Panc1 (cell line): ENCODE measurements around the gene C6orf89. TPM values are rescaled to one million over a fixed set of nuclear protein-coding genes. Genes with fewer than 3 reads are reported as not detected.

Experiments used
- ATAC-seq: fragments of 200-7000 bp; cut with Tn5 transposase; 2 replicates; pipeline ENCODE4 v1.9.1; 2020; ENCODE audit warnings: mild to moderate bottlenecking, moderate library complexity
- BruUV-seq: library from RNA; stranded (reverse); fragments of 400-500 nt; replicated peaks from 2 replicates; lab custom pipeline; 2021; lab: Mats Ljungman, UMichigan
- CTCF ChIA-PET: fragments of 300-600 bp; sonication (Branson Sonifier 250); formaldehyde crosslinking; loops from one replicate; lab custom pipeline; 2022; ENCODE audit warnings: antibody characterized with exemption; lab: Charles Lee
- POLR2A ChIA-PET: fragments of 300-600 bp; sonication (Branson Sonifier 250); formaldehyde crosslinking; loops from one replicate; lab custom pipeline; 2022; ENCODE audit warnings: antibody characterized with exemption; lab: Charles Lee
- DNase-seq: peaks from one replicate; pipeline ENCODE4 v3.0.0-alpha.2; 2010; ENCODE audit warnings: low read depth, low spot score
- H3K27ac ChIP-seq: 2 replicates; pipeline ENCODE4 v1.5.1; 2011; ENCODE audit warnings: mild to moderate bottlenecking, low read length, inconsistent platforms
- H3K27me3 ChIP-seq: fragments of 200-500 bp; sonication (Bioruptor generic); 2 replicates; pipeline ENCODE4 v1.6.0; 2014; ENCODE audit warnings: low read length, inconsistent platforms; ENCODE audit not compliant: control insufficient read depth, insufficient read depth
- H3K36me3 ChIP-seq: fragments of 200-500 bp; sonication (Bioruptor generic); 2 replicates; pipeline ENCODE4 v1.5.1; 2014; ENCODE audit warnings: inconsistent platforms, mild to moderate bottlenecking, low read length, moderate library complexity; ENCODE audit not compliant: control insufficient read depth, insufficient read depth
- H3K4me1 ChIP-seq: 2 replicates; pipeline ENCODE4 v1.5.1; 2011; ENCODE audit warnings: inconsistent platforms, mild to moderate bottlenecking, low read length, moderate library complexity; ENCODE audit not compliant: control insufficient read depth, insufficient read depth
- H3K4me3 ChIP-seq, 2 experiments: 2 replicates each; pipeline ENCODE4 v1.5.1; 2011 to 2012; ENCODE audit warnings: low read depth in 2 of 2, low read length in 2 of 2, mild to moderate bottlenecking in 2 of 2, inconsistent platforms in 1 of 2, moderate library complexity in 1 of 2
- H3K9me3 ChIP-seq: fragments of 200-500 bp; sonication (Bioruptor generic); 2 replicates; pipeline ENCODE4 v1.5.1; 2014; ENCODE audit warnings: low read depth, mild to moderate bottlenecking, inconsistent platforms, low read length, moderate library complexity; ENCODE audit not compliant: control insufficient read depth, insufficient read depth
- POLR2AphosphoS5 ChIP-seq: IDR thresholded peaks from 2 replicates; pipeline ENCODE4 v1.6.1; 2012; ENCODE audit warnings: mild to moderate bottlenecking, low read depth, low read length, moderate library complexity
- SIN3A ChIP-seq: IDR thresholded peaks from 2 replicates; pipeline ENCODE4 v1.6.1; 2012; ENCODE audit warnings: low read depth, mild to moderate bottlenecking, low read length, moderate library complexity, borderline replicate concordance; ENCODE audit not compliant: insufficient read depth
- TCF7L2 ChIP-seq: IDR thresholded peaks from 2 replicates; pipeline ENCODE4 v1.6.1; 2011; ENCODE audit warnings: mild to moderate bottlenecking, low read depth, low read length, inconsistent platforms
- in situ Hi-C: cut with HindIII; loops from 2 replicates; pipeline ENCODE4 v1.10.0; 2016; ENCODE audit warnings: low sequenced_read_pairs, low pct_unique_long_range_greater_than_20kb
- intact Hi-C: fragments of 100-400 bp; cut with micrococcal nuclease; formaldehyde crosslinking; loops from one replicate; pipeline ENCODE4 v1.10.0; 2022; ENCODE audit not compliant: unreplicated experiment
- total RNA-seq: library from RNA; stranded (reverse); gene quantifications from one replicate; pipeline ENCODE4 v1.2.1, GENCODE V29; 2021; ENCODE audit not compliant: unreplicated experiment
- TF ChIP-seq, protein P1 (sequence below), 2 experiments: IDR thresholded peaks; 2 replicates each; pipeline ENCODE4 v1.6.1; 2011 to 2012; ENCODE audit warnings: low read depth in 2 of 2, control low read depth in 1 of 2, low read length in 1 of 2, mild to moderate bottlenecking in 1 of 2, moderate library complexity in 1 of 2; ENCODE audit not compliant: insufficient read depth in 1 of 2
- TF ChIP-seq, protein P2 (sequence below): fragments of 450-650 bp; IDR thresholded peaks from 2 replicates; pipeline ENCODE4 v1.5.1; 2017; ENCODE audit warnings: mild to moderate bottlenecking

C6orf89 gene
- total RNA-seq, 1 experiment from 2014 or later, result 59.2 TPM

DNA sequence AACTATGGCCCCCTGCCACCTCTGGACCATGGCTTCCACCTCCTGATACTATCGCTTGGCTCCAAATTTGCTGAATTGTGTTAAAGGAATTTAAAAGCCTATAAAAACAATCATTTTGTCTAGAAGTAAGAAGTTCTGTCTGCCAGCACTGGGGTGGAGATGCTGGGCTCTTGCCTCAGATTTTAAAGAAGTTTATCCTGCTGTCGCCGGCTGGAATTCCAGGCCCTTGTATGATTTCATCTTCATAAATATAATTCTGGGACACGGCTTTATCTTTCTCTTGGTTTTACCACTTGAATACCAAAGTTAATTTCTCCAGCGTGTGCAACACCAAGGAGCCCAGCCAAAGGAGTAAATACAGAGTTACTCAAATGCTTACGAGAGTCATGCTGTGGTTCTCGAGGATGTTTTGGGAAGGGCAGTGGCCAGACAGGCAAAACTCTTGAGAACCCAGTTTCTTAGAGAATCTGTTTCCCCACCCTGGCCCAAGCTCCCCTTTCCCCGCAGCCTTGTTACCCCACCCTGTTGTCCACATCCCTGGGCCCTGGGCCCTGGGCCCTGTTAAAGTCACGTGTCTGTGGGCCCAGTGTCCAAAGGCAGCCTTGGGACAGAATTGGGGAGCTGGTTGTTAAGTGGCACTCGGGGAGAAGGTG, 31.9 kb downstream of the C6orf89 start:
- peaks cover 24% of the 10 kb centered on the region for H3K4me1 ChIP-seq
- no TSS peak for BruUV-seq
- POLR2A ChIA-PET, result no interaction called here
- in situ Hi-C loops (no loop called here), intact Hi-C loops (no loop called here)
- TF ChIP-seq POLR2AphosphoS5, result no peak
- no peak overlapping the region for H3K27ac ChIP-seq
- no peaks in the 10 kb centered on the region for H3K27me3 ChIP-seq
- H3K9me3 ChIP-seq, result no peaks in the 10 kb centered on the region
- no peak overlapping the region for H3K4me3 ChIP-seq
- no peak for ATAC-seq
- DNase-seq, result no peak
- CTCF ChIA-PET, result no interaction called here
- H3K36me3 ChIP-seq, result peaks cover 5% of the 10 kb centered on the region; the same call in 1 of the 2 replicates

DNA sequence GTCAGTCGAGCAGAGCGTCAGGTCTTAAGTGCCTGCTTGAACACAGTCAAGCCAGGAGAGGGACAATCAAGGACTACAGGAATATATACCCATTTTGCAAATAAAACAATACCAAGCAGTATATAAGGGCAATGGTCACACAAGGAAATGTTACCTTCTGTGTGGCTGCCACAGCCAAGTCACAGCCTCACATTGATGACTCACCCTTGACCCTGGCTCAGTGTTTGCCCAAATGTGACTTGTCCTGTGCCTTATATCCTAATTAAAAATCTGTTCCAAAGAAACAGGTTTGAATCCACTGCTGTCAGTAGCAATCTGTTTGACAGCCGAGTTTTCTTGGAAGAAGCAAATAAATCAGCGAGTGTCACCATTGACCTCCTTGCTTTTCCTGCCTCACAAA, 34.3 kb downstream of the C6orf89 start:
- Histone ChIP-seq H3K27ac (no peak overlapping the region), H3K4me1 (peaks cover 2% of the 10 kb centered on the region; the same call in 1 of the 2 replicates), H3K36me3 (peaks cover 5% of the 10 kb centered on the region; the same call in 1 of the 2 replicates), H3K27me3 (no peaks in the 10 kb centered on the region), H3K9me3 (no peaks in the 10 kb centered on the region), H3K4me3 (no peak overlapping the region)
- CTCF ChIA-PET, result no interaction called here
- in situ Hi-C loops, result no loop called here
- TF ChIP-seq, protein P1, sequence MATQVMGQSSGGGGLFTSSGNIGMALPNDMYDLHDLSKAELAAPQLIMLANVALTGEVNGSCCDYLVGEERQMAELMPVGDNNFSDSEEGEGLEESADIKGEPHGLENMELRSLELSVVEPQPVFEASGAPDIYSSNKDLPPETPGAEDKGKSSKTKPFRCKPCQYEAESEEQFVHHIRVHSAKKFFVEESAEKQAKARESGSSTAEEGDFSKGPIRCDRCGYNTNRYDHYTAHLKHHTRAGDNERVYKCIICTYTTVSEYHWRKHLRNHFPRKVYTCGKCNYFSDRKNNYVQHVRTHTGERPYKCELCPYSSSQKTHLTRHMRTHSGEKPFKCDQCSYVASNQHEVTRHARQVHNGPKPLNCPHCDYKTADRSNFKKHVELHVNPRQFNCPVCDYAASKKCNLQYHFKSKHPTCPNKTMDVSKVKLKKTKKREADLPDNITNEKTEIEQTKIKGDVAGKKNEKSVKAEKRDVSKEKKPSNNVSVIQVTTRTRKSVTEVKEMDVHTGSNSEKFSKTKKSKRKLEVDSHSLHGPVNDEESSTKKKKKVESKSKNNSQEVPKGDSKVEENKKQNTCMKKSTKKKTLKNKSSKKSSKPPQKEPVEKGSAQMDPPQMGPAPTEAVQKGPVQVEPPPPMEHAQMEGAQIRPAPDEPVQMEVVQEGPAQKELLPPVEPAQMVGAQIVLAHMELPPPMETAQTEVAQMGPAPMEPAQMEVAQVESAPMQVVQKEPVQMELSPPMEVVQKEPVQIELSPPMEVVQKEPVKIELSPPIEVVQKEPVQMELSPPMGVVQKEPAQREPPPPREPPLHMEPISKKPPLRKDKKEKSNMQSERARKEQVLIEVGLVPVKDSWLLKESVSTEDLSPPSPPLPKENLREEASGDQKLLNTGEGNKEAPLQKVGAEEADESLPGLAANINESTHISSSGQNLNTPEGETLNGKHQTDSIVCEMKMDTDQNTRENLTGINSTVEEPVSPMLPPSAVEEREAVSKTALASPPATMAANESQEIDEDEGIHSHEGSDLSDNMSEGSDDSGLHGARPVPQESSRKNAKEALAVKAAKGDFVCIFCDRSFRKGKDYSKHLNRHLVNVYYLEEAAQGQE (IDR thresholded peaks at IDR 0.05; ENCODE audit: insufficient read depth in 1 of 2, low read depth in 2 of 2, low read length in 1 of 2), result no peak
- TF ChIP-seq, protein P2, sequence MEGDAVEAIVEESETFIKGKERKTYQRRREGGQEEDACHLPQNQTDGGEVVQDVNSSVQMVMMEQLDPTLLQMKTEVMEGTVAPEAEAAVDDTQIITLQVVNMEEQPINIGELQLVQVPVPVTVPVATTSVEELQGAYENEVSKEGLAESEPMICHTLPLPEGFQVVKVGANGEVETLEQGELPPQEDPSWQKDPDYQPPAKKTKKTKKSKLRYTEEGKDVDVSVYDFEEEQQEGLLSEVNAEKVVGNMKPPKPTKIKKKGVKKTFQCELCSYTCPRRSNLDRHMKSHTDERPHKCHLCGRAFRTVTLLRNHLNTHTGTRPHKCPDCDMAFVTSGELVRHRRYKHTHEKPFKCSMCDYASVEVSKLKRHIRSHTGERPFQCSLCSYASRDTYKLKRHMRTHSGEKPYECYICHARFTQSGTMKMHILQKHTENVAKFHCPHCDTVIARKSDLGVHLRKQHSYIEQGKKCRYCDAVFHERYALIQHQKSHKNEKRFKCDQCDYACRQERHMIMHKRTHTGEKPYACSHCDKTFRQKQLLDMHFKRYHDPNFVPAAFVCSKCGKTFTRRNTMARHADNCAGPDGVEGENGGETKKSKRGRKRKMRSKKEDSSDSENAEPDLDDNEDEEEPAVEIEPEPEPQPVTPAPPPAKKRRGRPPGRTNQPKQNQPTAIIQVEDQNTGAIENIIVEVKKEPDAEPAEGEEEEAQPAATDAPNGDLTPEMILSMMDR, result no peak
- TF ChIP-seq POLR2AphosphoS5, result no peak
- no peak for TF ChIP-seq TCF7L2
- TF ChIP-seq SIN3A, result no peak
- DNase-seq (no peak), ATAC-seq (no peak)
- intact Hi-C loops, result no loop called here
- no TSS peak for BruUV-seq
- POLR2A ChIA-PET, result no interaction called here

DNA sequence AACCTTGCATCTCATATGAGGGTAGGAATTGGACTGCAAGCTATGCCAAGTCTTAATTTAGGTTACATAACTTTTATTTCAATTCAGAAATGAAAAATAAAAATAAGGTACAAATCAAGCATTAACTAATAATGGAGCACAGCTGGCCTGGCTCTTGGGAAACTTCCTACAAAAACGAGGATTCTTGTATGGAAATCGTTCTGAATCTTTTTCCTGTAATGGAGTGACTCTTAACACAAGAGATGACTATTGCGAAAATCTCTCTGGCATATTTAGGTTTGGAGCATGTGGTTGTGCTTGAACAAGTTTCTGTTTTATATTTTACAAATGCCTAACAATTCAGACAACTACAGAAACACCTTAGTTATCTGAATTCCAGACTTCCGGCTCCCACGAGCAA, 34.8 kb downstream of the C6orf89 start:
- Histone ChIP-seq H3K27me3 (no peaks in the 10 kb centered on the region), H3K4me1 (peaks cover 2% of the 10 kb centered on the region; the same call in 1 of the 2 replicates), H3K27ac (no peak overlapping the region), H3K36me3 (peaks cover 5% of the 10 kb centered on the region; the same call in 1 of the 2 replicates), H3K9me3 (no peaks in the 10 kb centered on the region), H3K4me3 (no peak overlapping the region)
- DNase-seq (no peak), ATAC-seq (no peak)
- BruUV-seq, result no TSS peak
- POLR2A ChIA-PET, result no interaction called here
- TF ChIP-seq TCF7L2 (no peak), POLR2AphosphoS5 (no peak), SIN3A (no peak)
- TF ChIP-seq, protein P1 (IDR thresholded peaks at IDR 0.05; ENCODE audit: insufficient read depth in 1 of 2, low read depth in 2 of 2, low read length in 1 of 2), result no peak
- TF ChIP-seq, protein P2, result no peak
- CTCF ChIA-PET, result no interaction called here
- intact Hi-C loops (no loop called here), in situ Hi-C loops (no loop called here)
